Endometrial microvascular endothelial cells (primary cell): ENCODE data around the gene PCBP1. TPM values are rescaled to one million over a fixed set of nuclear protein-coding genes. Genes with fewer than 3 reads are reported as not detected.
"Not testable (repeated sequence)": the region's sequence is repeated elsewhere in the genome, so short reads cannot be mapped to it uniquely, and the experiment has no call there.

Experiments used
- in situ Hi-C: cut with HindIII; loops from 2 replicates; pipeline ENCODE4 v1.10.0; 2017; ENCODE audit warnings: low sequenced_read_pairs, low pct_unique_long_range_greater_than_20kb; ENCODE audit errors: inconsistent ontology term
- total RNA-seq: library from RNA; depleted of rRNA; stranded (reverse); fragments of >200 nt; gene quantifications from one replicate; pipeline ENCODE4 v1.2.3, GENCODE V29; 2015; ENCODE audit errors: inconsistent ontology term

The PCBP1 gene
- total RNA-seq, 1 donor from 2014 or later = 154 TPM

GRCh38 chr2:70092576-70093243 lies 5.4 kb downstream of the PCBP1 start:
- in situ Hi-C loops = loop anchor here (25.0 kb wide), 1 partner anchor 155 kb away; no protein-coding TSS in a partner anchor

DNA sequence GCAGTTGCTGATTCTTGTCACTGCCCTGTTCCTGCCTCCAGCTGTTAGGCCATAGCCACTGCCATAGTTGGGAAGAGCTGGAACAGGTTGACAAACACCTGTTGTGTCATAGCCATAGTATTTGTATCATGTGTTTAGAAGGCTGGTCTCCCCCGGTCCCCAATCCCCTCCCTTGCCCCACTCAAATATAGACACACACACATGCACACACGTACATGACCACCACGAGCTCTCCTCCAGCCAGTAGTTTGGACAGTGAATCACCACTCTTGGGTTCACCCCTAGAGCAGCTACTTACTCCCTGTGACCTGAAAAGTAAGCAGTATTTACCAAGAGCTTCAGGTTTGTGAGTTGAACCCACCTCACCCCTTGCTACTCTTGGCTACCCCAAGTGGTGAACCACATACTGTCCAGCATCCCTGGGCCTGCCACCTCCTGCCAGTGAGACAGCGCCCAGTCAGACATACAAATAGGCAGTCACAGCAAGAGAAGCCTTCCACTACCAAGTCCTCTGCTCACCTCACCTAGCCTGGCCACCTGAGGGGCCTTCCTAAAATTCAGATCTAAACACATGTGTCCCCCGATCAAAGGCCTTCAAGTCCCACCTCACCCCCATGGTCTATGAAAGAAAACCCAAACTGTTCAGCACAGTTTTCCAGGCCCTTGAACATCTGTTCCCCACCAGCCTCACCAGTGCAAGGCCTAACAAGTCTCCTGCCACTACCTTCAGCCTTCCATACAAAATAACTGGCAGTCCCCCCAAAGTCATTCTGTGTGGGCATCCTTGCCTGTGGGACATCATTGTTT lies 7.1 kb downstream of the PCBP1 start:
- in situ Hi-C loops = loop anchor here (25.0 kb wide), 1 partner anchor 157 kb away; no protein-coding TSS in a partner anchor

- in situ Hi-C loops = loop anchor here (25.0 kb wide), 1 partner anchor 158 kb away; no protein-coding TSS in a partner anchor
Observed at GRCh38 chr2:70094978-70095719, 7.9 kb downstream of the PCBP1 start.

DNA sequence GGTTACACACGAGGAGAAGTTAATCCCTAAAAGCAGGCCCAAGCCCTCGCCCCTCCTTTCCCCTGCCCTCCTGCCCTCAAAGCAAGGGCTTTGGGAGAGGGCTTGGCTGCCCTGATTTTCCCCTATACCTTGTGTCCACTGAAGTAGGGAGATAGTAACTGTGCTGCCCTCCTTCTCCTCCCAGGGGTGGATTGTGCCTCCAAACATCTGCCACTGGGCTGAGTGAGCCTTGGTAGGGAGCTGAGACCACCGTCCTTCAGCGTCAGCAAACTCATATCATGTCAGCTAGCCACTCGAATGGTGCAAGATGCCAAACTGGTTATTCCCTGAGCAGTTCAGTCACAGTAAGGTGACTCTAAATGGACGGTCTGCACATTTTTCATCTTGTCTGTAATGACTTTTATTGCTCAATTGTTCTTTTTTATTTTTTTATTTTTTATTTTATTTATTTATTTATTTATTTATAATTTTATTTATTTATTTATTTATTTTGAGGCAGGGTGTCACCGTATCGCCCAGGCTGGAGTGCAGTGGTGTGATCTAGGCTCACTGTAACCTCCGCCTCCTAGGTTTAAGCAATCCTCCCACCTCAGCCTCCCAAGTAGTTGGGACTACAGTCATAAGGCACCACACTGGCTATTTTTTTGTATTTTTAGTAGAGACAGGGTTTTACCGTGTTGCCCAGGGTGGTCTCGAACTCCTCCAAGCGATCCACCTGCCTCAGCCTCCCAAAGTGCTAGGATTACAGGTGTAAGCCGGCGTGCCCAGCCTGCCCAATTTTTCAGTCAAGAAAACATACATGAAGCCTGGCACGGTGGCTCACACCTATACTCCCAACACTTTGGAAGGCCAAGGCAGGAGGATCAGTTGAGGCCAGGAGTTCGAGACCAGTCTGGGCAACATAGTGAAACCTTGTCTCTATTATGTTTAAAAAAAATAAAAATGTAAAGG lies 8.7 kb downstream of the PCBP1 start:
- in situ Hi-C loops = loop anchor here (25.0 kb wide), 1 partner anchor 159 kb away; no protein-coding TSS in a partner anchor

- in situ Hi-C loops = loop anchor here (25.0 kb wide), 1 partner anchor 161 kb away; no protein-coding TSS in a partner anchor
Observed at GRCh38 chr2:70098032-70098431, 10.8 kb downstream of the PCBP1 start.

DNA sequence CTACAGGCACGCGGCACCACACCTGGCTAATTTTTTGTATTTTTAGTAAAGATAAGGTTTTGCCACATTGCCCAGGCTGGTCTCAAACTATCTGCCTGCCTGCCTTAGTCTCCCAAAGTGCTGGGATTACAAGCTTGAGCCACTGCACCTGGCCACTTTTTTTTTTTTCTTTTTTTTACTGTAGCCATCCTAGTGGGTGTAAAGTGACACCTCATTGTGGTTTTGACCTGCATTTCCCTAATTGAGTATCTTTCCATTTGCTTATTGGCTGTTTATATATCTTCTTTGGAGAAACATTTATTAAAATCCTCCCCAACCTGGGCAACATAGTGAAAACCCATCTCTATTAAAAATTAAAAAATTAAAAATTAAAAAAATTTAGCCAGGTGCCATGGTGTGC lies 12.0 kb downstream of the PCBP1 start:
- in situ Hi-C loops = loop anchor here (25.0 kb wide), 1 partner anchor 162 kb away; no protein-coding TSS in a partner anchor

- in situ Hi-C loops = no loop called here
Observed at GRCh38 chr2:70101174-70101573, 13.9 kb downstream of the PCBP1 start.

- in situ Hi-C loops = not testable (repeated sequence)
Observed at GRCh38 chr2:70101686-70102085, 14.4 kb downstream of the PCBP1 start.

GRCh38 chr2:70102323-70102905 lies 15.1 kb downstream of the PCBP1 start:
- in situ Hi-C loops = not testable (repeated sequence)

- in situ Hi-C loops = no loop called here
Observed at GRCh38 chr2:70103531-70104061, 16.3 kb downstream of the PCBP1 start.

GRCh38 chr2:70104231-70105111 lies 17.2 kb downstream of the PCBP1 start:
- in situ Hi-C loops = no loop called here

DNA sequence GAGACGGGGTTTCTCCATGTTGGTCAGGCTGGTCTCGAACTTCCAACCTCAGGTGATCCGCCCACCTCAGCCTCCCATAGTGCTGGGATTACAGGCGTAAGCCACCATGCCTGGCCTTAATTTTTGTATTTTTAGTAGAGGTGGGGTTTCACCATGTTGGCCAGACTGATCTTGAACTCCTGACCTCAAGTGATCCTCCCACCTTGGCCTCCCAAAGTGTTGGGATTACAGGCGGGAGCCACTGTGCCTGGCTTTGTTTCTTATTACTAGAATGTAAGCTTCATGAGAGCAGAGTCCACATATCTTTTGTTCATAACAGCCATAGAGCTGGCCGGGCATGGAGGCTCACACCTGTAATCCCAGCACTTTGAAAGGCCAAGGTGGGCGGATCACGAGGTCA lies 18.9 kb downstream of the PCBP1 start:
- in situ Hi-C loops = not testable (repeated sequence)

DNA sequence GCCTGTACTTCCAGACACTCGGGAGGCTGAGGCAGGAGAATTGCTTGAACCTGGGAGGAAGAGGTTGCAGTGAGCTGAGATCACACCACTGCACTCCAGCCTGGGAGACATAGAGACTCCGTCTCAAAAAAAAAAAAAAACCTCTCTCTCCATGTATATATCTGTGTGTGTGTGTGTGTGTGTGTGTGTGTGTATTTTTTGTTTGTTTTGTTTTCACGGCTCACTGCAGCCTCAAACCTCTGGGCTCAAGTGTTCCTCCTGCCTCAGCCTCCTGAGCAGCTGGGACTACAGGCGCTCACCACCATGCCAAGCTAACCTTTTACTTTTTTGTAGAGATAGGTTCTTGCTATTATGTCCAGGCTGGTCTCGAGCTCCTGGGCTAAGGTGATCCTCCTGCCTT lies 23.1 kb downstream of the PCBP1 start:
- in situ Hi-C loops = not testable (repeated sequence)

DNA sequence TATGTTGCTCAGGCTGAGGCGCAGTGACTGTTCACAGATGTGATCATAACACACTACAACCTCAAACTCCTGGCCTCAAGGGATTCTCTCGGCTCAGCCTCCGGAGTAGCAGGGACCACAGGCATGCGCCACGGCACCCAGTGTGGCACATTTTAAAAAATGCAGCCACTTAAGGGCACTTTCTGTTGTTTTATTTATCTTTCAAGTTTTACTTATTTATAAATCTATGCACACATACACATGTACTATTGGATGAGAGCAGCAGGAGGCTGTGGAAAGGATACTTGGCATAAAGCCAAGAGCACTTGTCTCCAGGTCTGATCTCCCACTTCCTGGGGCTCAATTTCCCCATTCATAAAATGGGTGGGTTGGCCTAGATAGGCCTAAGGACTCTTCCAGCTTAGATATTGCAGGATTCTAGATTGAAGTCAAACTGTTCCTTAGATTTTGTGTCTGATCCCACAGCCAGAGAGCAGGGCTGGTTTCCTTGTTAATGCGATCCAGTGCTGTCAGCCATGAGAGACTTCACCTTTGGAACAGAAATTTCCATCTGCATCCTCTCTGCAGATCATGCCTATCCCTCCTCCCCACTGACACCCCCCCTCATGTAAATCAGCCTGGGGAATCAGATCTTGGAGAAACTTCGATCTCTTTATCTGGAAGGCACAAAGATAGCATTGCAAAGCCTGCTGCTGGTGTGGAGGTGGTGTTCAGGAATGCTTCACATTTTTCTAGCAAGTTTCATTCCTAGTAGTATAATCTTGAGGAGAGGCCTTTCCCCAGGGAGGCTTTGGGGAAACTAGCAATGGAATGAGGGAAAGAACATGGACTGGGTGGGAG lies 24.7 kb downstream of the PCBP1 start:
- in situ Hi-C loops = no loop called here

- in situ Hi-C loops = no loop called here
Observed at GRCh38 chr2:70113359-70114070, 26.2 kb downstream of the PCBP1 start.
